SK-N-SH (cell line): Measurements from ENCODE around the gene ALDH1L1.

Experiments
- FOSL2 ChIP-seq: IDR thresholded peaks from 2 replicates; pipeline ENCODE4 v1.4.0; 2012; ENCODE audit warnings: low read depth, mild to moderate bottlenecking, moderate library complexity, borderline replicate concordance
- RAD21 ChIP-seq: IDR thresholded peaks from 2 replicates; pipeline ENCODE4 v1.6.1; 2012; ENCODE audit warnings: mild to moderate bottlenecking, low read length
- TF ChIP-seq, protein P1 (sequence below): IDR thresholded peaks from 2 replicates; pipeline ENCODE4 v1.4.0; 2012; ENCODE audit warnings: low read depth

DNA sequence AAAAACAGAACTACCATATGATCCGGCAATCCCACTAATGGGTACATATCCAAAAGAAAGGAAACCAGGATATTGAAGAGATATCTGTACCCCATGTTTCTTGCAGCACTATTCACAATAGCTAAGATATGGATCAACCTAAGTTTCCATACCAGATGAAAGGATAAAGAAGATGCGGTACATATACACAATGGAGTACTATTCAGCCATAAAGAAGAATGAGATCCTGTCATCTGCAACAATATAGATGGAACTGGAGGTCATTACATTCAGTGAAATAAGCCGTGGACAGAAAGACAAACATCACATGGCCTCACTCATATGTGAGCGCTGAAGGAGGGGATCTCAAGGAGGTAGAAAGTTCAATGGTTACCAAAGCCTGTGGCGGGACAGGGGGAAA, 99.4 kb downstream of the ALDH1L1 start:
- TF ChIP-seq RAD21 (no peak), FOSL2 (no peak)
- TF ChIP-seq, protein P1, sequence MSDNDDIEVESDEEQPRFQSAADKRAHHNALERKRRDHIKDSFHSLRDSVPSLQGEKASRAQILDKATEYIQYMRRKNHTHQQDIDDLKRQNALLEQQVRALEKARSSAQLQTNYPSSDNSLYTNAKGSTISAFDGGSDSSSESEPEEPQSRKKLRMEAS: no peak
